Omental fat pad (tissue), 4 donors: ENCODE data around the gene PKP4. TPM values are rescaled to one million over a fixed set of nuclear protein-coding genes. Genes with fewer than 3 reads are reported as not detected.

ENCODE experiments used
- ATAC-seq: fragments of 150-250 bp; one replicate; pipeline ENCODE4 v1.9.1; 2016; ENCODE audit warnings: mild to moderate bottlenecking, moderate library complexity; ENCODE audit not compliant: low FRiP score
- DNase-seq: peaks from one replicate; pipeline ENCODE4 v3.0.0-alpha.2; 2019; ENCODE audit warnings: low spot score
- total RNA-seq, 4 donors: library from RNA; depleted of rRNA; stranded (reverse); fragments of >200 nt; gene quantifications; one replicate each; pipeline ENCODE4 v1.1.0, GENCODE V29; 2016
- TF ChIP-seq, protein P1 (sequence below), 3 donors: fragments of 450-650 bp; IDR thresholded peaks; one replicate each; pipeline ENCODE4 v1.5.1; 2016 to 2017; ENCODE audit warnings: antibody characterized with exemption in 3 of 3, mild to moderate bottlenecking in 3 of 3, moderate library complexity in 2 of 3

PKP4 gene
- total RNA-seq, 4 donors from 2014 or later: 25.8 to 96.9 (median 56.2) TPM

- ATAC-seq (no peak), DNase-seq (no peak)
- TF ChIP-seq, protein P1, sequence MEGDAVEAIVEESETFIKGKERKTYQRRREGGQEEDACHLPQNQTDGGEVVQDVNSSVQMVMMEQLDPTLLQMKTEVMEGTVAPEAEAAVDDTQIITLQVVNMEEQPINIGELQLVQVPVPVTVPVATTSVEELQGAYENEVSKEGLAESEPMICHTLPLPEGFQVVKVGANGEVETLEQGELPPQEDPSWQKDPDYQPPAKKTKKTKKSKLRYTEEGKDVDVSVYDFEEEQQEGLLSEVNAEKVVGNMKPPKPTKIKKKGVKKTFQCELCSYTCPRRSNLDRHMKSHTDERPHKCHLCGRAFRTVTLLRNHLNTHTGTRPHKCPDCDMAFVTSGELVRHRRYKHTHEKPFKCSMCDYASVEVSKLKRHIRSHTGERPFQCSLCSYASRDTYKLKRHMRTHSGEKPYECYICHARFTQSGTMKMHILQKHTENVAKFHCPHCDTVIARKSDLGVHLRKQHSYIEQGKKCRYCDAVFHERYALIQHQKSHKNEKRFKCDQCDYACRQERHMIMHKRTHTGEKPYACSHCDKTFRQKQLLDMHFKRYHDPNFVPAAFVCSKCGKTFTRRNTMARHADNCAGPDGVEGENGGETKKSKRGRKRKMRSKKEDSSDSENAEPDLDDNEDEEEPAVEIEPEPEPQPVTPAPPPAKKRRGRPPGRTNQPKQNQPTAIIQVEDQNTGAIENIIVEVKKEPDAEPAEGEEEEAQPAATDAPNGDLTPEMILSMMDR (IDR thresholded peaks at IDR 0.05): no peak
Observed at GRCh38 chr2:158718196-158718585, 261.4 kb downstream of the PKP4 start.

GRCh38 chr2:158718851-158719250 is 262.1 kb downstream of the PKP4 start:
- no peak for ATAC-seq
- DNase-seq: no peak
- TF ChIP-seq, protein P1 (IDR thresholded peaks at IDR 0.05): no peak

GRCh38 chr2:158719403-158719802 is 262.7 kb downstream of the PKP4 start:
- ATAC-seq (no peak), DNase-seq (no peak)
- TF ChIP-seq, protein P1 (IDR thresholded peaks at IDR 0.05): no peak

DNA sequence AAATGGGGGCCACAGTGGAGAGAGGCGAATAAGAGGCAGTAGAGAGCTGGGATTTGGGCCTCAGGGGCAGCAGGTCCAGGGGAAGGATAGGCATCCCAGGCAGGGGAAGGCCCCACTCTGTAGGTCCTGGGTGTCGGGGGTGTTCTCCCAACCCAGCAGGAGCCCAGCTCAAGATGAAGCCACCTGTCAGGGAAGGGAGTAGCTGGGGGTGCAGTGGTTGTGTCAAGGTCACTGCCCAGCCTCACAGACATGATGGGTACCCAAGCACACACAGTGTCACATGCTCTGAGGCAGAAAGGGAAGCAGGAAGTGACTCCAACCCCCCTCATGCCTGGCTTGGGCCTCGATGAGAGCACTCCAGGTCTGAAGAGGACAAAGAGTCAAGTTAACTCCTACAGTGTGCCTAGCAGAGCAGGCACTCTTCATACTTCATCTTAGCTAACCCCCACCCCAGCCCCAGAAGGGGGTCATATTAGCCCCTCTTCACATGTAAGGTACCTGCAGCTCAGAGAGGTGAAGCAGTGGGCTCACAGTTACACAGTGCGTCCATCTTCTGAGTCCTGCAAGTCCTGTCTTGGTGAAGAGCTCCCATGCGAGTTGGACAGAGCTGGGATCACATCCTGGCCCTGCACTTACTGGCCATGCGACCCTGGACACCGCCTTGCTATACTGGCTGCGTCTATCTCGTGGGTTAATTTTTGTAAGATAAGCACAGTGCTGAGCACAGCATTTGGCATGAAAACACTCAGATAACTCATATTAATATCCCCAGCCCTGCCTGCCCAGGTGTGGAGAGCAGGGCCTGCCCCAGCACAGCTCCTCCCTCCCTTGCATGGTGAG is 265.7 kb downstream of the PKP4 start:
- ATAC-seq: no peak
- no peak for DNase-seq
- TF ChIP-seq, protein P1 (IDR thresholded peaks at IDR 0.05): no peak

DNA sequence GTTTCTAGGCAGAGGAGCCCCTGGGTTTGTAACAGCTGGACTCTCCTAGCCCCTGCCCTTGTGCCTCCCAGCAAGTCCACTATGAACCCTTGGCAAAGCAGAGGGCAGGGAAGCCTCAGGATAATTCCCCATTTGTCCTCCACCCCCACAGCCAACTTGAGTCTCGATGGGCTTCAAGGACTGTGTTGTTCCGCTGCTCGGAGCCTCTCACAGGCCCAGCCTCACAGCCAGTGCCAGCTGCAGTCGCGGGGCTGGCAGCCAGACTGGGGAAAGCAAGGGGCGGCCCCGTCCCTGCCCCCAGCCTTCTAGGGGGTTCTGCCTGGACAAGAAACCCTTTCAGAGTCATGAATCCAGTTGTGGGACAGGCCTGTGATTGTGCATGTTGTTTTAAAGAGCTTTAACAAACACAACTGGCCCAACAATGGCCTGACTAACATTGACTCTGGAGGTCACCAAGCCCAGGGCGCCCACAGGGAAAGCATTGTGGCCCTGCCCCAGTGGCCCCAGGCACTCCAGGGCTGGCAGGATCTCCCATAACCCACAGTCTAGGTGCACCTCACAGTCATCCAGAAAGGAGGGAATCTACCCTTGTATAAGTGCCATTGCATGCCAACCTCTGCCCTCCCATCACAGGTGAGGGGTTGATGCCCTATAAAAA is 266.6 kb downstream of the PKP4 start:
- DNase-seq (no peak), ATAC-seq (no peak)
- TF ChIP-seq, protein P1 (IDR thresholded peaks at IDR 0.05): no peak

- TF ChIP-seq, protein P1 (IDR thresholded peaks at IDR 0.05): no peak
- ATAC-seq (no peak), DNase-seq (no peak)
Observed at GRCh38 chr2:158723921-158724802, 267.4 kb downstream of the PKP4 start.
